ENCODE results near the gene ENO4.

The ENO4 gene

DNA sequence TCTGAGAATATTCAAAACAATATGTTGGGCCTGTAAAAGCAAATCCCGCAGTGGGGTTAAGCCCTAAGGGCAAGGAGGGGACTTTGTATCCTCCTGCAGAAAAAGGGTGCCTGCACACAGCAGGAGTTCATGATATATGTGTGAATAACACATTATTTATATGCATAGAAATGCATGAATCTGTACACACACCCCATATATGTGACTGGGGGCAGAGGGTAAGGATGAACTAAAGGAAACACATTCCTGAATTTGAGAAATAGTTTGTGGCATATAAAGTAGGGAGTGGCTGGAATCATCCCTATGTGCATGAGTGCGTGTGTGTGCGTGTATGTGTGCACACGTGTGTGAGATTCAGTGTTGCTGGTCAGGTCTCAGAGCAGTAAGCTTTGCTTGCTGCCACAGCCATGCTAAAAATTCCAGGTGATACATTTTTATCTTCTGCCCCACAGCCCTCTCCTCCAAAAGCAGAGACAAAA, 18.9 kb downstream of the ENO4 start:
- no peak for DNase-seq (ENCODE audit: low spot score)

DNA sequence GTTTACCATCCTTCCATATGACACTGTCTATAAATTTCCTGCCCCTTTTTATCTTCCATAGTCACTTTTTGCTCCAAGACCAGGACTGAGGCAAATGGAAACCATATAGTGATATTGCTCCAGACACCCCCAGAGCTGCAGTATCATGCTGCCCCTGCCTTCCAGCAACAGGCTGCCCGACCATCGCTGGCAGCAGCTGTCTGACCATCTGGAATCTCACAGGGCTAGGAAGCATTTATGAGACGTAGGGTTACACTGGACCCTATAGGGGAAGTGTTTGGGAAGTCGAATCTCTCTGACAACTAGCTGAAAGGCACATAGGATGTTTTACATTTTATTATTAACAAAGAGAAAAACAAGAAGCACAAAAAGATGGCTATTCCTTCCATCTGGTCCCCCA, 19.4 kb downstream of the ENO4 start:
- no peak for DNase-seq (ENCODE audit: low spot score)

DNA sequence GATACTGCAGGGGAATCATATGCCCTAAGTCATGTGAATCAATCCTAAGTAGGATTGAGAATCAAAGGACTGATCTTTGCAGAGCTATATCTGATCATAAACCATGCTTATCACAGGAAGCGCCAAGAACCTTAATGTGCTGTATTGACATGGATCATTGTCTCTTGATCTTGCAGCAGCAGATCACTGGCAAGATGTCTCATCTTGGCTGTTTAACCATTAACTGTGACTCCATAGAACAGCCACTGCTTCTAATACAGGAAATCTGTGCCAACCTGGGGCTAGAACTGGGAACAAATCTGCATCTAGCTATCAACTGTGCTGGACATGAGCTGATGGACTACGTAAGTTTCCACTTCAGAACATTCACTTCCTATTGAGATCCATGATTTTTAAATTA, 21.6 kb downstream of the ENO4 start:
- no peak for DNase-seq (ENCODE audit: low spot score)

DNA sequence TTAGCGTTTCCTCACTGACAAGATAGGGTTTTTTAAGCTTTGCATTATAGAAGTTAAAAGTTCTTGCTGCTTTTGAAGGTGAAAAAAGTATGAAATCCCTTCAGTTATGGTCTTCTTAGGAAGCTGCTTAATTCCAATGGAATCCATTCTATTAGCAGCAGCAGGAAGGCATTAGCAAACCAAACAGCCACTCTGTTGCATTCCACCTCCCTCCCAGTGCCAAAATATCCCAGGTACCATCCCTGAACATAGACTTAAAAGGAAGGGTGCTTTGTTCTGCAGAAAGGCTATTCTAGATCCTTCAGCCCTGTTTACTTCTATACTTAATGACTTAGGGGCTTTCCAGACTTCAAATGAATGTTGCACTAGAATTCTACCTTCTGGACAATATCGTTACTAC, 23.8 kb downstream of the ENO4 start:
- DNase-seq (ENCODE audit: low spot score): no peak

DNA sequence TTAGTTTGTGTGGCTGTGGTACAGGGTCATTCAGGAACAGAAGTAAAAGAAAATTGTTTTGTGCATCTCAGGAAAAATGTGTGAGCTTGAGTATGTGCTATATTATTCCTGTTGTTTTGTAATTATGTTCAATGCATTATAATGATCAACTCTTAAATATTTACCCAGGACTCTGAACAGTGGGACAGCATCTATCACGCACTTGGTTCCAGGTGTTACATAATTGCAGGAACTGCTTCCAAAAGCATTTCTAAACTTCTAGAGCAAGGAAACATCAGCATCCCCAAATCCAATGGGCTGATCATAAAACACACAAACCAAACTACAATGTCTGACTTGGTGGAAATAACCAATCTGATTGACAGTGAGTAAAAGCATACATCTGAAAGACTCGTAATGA, 26.6 kb downstream of the ENO4 start:
- no peak for DNase-seq (ENCODE audit: low spot score)

DNA sequence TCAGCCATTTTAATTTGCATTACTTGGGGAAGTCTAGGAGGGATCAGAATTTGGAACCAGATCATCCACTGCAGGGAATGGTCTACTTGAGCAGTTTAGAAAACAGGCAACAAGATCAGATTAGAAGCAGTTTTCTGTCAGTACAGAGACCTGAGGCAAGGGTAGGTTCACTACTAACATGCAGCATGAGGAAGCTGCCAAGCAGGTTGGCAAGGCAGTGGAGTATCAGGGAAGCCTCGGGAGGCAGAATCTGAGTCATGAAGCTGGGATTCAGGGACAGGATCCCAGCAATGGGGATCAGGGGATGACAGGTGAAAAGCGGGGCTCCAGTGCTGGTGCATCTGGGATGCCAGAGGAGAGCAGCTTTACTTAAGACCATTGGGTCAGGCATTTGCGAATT, 28.1 kb downstream of the ENO4 start:
- no peak for DNase-seq (ENCODE audit: low spot score)

DNA sequence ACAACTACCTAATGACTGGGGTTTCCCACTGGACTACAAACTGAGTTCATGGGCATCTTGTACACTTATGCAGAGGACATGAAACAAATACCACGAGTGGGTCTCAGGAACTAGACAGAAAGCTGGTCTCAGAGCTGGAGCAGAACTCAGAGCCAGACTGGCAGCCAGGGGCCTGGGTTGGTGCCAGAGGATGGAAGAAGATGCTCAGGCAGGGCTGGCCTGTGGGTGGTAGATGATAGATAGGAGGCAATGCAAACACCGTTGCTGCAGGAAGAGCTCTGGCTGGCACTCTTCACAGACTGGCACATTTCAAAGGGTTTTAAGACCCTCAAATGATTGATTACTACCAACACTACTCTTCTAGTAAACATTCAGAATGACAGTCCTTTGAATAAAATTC, 28.8 kb downstream of the ENO4 start:
- DNase-seq (ENCODE audit: low spot score): no peak

DNA sequence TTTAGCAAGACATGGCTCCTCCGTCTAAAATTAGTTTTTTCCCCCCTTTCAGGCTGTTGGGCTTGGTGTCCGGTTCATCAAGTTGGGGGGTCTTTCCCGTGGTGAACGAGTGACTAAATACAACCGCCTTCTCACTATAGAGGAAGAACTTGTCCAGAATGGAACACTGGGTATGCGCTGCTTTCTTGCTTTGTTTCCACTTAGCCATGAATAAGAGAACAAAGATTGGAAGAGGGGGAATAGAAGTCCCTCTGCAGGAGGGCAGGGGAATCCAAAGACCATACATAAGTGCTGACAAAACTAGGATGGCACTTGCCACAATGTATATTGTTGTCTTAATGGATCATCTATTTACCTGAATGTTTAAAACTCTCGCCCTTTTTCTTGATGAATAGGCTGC, 30.5 kb downstream of the ENO4 start:
- DNase-seq (ENCODE audit: low spot score): no peak

DNA sequence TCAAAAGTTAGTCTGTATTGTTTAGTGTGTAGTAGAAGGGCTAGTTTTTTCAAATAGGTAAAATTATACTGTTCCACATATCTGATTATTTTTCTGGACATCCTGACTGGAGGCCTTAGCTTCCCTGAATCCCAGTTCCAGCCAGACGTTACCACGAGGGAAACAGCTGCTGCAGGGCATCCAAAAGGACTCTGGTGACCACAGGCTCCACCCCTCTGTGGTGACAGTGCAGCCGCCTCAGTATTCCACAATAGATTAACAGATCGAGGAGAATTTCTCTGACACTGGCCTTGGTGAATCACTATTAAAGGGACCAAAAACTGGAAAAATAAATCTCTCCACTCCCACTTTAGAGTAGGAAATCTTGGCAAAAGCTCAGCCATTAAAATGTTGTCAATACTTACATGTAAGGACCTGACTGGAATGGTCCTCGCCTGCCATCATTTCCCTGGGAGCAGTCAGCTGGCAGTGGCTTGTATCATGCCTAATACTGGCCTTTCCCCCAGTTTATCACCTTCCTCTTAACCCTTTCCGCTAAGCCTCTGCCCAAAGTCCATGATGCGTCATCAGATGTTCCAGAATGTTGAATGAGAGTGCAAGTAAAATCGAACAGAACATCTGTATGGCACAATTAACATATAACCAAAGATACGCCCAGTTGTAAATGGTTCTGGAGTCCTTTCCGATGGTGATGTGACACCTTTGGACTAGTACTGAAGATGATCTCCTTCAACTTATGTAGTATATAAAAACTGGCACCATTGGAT, 31.6 kb downstream of the ENO4 start:
- DNase-seq (ENCODE audit: low spot score): no peak

DNA sequence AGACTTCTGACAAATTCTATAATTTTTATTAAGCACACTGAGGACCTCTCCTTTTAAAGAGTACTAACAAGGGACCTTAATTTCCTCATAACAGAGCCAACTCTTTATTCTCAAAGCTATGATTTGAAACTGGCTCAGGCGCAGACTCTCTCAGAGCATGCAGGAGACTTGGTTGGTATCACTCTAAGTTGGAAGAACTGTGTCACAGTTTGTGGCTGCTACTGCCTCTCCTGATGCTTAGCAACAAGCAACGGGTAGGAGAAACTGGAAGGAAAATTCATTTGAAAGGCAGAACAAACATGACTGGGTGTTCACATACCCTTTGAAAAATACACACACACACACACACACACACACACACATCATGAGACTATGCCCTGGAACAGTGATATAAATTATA, 33.3 kb downstream of the ENO4 start:
- no peak for DNase-seq (ENCODE audit: low spot score)

DNA sequence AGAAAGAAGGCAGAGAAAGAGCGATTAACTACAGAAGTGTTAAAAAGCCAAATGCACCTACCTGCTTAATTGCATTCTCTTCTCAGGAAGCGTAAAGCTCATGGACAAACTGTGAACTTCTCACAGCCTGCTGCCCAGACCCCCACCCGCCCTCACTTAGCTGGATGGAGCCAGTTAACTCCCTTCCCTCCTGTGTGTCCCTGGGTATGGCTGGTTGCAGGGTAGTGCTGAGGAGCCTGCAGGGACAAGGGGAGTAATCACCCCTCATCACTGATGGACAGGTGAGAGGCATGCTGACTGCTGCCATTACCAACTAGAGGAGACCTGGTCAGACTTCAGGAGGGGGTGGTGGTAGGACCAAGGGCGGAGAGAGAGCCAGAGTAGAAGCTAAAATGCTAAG, 37.5 kb downstream of the ENO4 start:
- DNase-seq (ENCODE audit: low spot score): no peak

DNA sequence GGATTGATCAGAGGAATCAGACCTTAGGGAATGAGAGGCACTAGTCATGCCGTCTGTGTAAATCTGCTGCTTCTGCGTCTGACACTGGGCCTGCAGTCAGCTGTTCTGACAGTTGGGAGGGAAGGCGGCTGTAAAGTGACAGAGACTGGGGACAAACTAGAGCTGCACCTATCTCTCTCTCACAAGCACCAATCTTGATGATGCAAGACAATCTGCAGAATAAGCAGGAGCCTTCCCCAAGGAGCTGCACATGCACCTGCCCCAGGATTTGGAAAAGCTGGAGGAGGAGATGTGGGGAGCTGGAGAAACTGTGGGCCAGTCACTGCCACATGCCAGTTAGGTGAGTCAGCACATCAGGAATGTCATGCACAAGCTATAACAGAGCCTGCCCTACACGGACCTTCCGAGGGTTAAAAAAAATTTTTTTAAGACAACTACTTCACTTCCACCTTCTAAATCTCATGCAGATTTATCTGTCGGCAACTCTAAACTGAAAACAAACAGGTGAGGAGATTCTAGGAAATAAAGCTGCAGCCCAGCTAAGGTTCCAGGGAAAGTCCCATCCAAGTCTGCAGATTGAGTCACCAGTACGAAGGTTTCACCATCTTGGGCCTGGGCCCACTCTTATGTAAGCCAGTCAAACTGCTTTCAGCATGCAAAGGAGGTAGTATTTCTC, 39.2 kb downstream of the ENO4 start:
- peak; percentile 18 for DNase-seq (ENCODE audit: low spot score)

DNA sequence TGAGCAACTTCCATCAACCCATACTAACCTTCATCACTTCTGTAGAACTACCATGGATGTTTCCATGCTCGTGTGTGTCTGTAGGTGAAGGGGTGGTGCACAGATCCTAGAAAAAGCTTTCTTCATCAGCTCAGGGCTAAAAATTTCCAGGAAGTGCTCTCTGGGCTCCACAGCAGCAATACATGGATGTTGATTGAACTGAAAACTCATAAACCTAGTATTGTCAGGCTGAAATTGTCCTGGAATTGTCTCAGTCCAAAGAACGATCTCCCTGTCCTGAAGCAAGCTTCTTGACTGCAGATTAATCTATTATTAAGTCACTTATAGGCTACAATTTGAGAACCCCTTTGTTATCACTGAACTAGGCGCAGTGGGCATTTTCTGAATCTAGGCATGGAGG, 39.8 kb downstream of the ENO4 start:
- DNase-seq (ENCODE audit: low spot score): no peak

DNA sequence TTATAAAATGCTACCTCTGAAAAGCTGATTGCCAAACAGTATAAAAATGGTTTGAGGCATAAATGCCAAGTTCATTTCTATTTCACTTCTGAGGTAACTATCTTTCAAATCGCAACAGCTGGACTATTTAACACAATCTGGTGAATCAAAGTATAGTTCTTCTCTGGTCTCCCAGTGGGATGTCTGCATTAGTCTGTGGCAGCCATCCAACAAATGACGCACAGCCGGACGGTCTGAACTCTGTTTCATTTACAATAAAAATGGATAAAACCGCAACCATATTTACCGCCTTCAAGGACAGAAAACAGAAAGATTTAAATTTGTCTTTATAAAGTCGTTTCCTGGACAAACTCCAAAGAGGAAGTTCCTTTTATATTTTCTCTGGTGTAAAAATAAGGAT, 41.9 kb downstream of the ENO4 start:
- DNase-seq (ENCODE audit: low spot score): no peak

DNA sequence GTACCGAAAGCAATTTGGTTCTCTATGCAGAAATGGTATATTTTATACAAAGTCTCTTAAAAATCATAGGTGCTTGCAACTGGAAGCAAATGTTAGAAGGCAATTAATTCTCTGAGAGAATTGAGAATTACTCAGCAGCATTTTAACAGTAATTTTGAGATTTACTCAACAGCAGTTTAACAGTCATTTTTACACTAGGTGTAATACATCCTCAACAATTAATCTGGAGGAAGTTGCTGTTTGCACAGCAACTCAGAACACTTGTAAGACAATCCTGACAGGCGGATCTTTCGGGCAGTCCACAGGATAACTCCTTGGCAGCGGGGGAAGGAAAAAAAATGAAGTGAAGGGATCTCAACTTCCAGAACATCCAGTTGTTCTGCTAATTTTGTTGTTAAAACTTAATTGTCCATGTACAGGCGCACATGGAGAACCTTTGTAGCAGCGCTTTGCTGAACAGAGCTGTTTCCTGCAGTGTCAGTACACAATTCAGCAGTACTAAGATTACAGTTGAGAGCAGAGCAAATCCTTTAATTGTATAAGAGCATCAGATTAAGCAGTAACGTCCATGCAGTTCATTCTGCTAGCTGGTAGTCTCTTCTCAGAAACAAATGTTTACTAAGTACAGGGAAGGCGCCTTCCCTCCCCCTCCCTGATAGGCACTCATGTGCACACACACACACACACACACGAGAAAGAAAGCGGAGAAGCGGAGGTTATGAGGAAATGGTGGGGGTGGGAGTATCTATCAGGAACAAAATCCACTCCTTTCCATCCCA, 43.8 kb downstream of the ENO4 start:
- DNase-seq (ENCODE audit: low spot score): no peak

DNA sequence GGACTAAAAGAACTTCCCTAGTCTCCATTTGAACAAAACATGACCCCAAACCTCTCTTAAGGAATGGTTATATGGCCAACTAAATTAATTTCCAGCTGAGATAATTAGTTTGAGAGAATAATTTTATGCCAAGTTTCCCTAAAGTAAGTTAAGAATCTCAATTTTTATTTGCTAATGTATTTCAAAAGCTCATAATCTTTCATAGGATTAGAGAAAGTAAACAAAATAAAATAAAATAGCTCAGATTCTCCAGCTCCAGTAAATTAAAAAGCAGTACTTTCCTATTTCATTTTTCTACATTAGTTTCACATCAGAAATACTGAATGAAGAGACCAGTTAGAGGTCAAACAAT, 44.4 kb downstream of the ENO4 start:
- no peak for DNase-seq (ENCODE audit: low spot score)

DNA sequence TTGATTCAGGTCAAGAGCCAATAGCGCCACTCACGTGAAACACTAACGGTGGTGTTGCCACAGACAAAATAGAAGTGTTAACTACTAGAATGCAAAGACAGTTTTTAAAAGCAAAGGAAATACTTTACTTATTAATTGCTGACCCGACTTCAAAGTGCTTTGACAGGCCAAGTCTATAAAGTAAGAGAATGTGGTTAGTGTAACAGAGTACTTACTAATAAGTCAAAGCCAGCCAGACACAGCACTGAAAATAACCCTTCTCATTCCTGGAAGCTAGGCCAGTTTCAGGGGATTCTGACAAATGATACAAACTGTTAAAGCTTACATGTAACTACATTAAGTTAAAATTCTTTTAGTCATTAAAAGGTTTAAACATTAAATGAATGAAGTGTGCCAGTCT, 50.3 kb downstream of the ENO4 start:
- DNase-seq (ENCODE audit: low spot score): no peak

DNA sequence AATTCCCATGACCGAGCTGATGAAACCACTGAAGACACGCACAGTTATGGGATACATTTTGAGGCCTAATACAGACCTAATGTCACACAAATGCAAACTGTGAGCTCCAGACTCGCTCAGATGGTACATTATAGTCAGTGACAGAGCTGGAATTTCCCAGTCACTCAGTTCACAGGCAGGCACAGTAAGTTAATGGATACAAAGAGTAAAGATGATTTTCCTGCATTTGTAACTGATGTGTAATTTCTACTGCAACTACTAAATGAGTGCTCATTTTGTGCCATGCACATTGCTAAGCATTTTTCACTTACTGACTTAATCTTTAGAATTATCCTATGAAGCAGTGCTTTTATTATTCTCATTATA, 56.5 kb downstream of the ENO4 start:
- DNase-seq (ENCODE audit: low spot score): no peak

DNA sequence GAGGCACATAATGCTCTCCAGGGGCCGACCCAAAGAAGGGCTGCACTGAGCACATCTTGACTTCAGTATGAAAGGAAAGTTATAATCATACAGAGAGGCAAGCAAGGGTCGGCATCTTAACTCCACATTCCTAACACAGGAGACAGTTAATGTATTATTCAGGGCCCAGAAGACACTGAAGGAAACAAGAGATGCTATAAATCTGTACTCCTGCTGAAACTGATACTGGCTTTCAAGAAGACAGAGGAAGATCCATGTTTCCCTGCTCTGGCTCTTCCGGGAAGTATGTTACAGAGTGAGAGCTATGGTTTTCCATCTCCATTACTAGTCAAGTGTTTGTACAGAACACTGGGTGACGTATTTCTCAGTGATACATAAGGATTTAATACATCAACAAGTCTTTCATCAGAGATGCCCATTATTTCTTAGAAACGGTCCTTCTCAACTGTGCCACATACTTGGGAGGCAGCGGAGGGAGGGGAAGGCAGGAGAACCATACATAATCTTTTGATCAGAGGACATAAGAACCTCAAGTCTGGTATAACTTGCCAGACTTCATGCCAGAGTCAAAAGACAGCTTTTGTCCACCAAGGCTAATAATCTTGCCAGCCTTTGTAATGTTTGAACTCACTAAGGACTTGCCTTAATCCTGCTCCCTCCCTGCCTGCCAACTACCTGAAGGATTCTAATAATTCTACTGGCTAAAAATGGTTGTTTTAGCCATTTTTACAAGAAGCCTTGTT, 58.1 kb downstream of the ENO4 start:
- DNase-seq (ENCODE audit: low spot score): no peak

DNA sequence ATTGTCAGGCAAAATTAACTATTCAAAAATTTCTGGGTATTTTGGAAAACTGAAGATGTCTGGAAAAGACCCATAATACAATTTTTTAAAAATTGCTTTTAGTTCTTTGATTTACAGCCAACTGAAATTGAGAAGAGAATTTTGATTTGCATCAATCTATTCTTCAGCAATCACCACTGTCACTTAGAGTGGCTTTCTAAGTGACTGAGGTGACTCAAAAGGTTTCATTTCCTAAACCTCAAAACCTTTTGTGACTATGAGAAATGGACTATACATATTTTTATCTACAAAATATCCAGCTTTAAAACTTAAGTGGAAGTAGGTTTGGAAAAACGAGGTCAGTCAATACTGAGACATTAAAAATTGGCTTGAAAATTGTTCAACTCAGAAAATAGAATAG, 60.0 kb downstream of the ENO4 start:
- DNase-seq (ENCODE audit: low spot score): no peak

DNA sequence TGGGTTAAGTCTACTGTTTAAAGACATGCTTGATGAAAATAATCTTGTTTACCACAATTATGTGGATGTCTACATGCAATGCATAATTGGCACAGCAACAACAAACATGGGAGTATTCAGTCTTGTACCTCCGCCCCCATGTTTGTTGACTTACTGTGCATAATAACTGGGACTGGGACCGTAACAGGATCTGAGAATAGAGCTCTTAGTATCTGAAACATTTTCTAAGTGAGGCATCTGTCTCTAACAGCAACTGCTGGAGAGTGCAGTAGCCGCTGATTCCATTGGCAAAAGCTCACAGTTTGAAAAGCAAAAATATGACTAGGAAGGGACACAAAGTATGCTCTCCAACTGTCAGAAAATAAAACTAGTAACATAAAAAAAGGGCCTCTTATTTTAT, 61.6 kb downstream of the ENO4 start:
- DNase-seq (ENCODE audit: low spot score): no peak

DNA sequence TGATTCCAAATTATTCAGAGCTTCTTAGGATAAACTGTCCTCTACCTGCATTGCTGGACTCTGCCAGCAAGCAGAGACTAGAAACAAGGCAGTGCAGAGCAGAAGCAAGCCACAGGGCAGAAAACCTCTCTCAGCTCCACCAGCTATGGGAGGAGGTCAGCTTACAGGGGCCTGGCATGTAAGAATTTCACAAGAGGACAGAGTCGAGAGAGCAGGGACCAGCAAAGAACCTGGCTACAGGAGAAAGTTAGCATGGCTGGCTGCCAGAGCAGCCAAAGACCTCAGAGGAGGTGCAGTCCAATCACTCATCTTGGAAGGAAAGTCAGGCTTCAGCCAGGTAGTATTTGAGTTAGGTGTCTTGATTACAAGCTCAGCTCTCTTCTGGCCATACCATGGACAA, 62.9 kb downstream of the ENO4 start:
- DNase-seq (ENCODE audit: low spot score): no peak

DNA sequence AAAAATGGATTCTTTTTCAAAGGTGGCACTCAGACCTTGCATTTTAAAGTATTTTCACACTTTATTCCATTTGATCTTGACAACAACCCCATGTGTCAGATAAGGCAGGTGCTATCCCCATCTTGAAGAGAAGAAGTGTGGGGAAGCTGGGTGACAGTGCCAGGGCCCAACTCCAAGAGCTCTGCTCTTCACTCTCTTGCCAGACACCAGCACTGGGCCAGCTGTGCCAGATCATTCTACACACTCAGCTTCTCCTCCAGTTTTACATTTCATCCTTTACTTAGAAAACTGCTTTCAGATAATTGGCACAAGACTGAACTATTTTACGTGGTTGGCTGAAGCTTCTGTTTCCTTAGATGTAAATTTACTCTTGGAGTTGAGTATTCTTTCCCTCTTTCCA, 64.4 kb downstream of the ENO4 start:
- DNase-seq (ENCODE audit: low spot score): no peak
